Liver (tissue), 9 donors: ENCODE measurements around the gene PTN. TPM values are rescaled to one million over a fixed set of nuclear protein-coding genes. Genes with fewer than 3 reads are reported as not detected.

ENCODE experiments used
- DNase-seq: peaks from one replicate; pipeline ENCODE4 v3.0.0-alpha.2; 2017; ENCODE audit warnings: low spot score
- H3K27ac ChIP-seq, 2 donors: one replicate each; pipeline ENCODE4 v1.7.0; 2013; ENCODE audit warnings: inconsistent platforms in 2 of 2, low read length in 2 of 2, control low read depth in 1 of 2, low read depth in 1 of 2, mild to moderate bottlenecking in 1 of 2
- H3K27me3 ChIP-seq, 4 donors: one replicate each; pipeline versions ENCODE4 v1.6.1 to v1.7.0; 2013; ENCODE audit warnings: low read length in 3 of 4, inconsistent platforms in 1 of 4, mild to moderate bottlenecking in 1 of 4, moderate library complexity in 1 of 4; ENCODE audit not compliant: control insufficient read depth in 4 of 4, insufficient read depth in 4 of 4
- H3K36me3 ChIP-seq, 4 donors: one replicate each; pipeline versions ENCODE4 v1.6.1 to v1.7.0; 2013; ENCODE audit warnings: low read length in 3 of 4, mild to moderate bottlenecking in 3 of 4, low read depth in 1 of 4, moderate library complexity in 1 of 4; ENCODE audit not compliant: control insufficient read depth in 4 of 4, insufficient read depth in 3 of 4
- H3K4me1 ChIP-seq, 4 donors: one replicate each; pipeline versions ENCODE4 v1.6.1 to v1.7.0; 2013; ENCODE audit warnings: low read length in 3 of 4, mild to moderate bottlenecking in 3 of 4, moderate library complexity in 1 of 4; ENCODE audit not compliant: control insufficient read depth in 4 of 4, insufficient read depth in 4 of 4
- H3K4me3 ChIP-seq, 3 donors: one replicate each; pipeline versions ENCODE4 v1.6.1 to v1.7.0; 2013; ENCODE audit warnings: low read length in 3 of 3, control low read depth in 1 of 3, low read depth in 1 of 3, mild to moderate bottlenecking in 1 of 3
- H3K9ac ChIP-seq, 2 donors: one replicate each; pipeline ENCODE4 v1.7.0; 2013; ENCODE audit warnings: low read length in 2 of 2, mild to moderate bottlenecking in 2 of 2, moderate library complexity in 2 of 2, control low read depth in 1 of 2, low read depth in 1 of 2
- H3K9me3 ChIP-seq, 4 donors: one replicate each; pipeline versions ENCODE4 v1.6.1 to v1.7.0; 2013; ENCODE audit warnings: low read length in 3 of 4; ENCODE audit not compliant: control insufficient read depth in 4 of 4
- EGR1 ChIP-seq, 2 donors: IDR thresholded peaks; 2 replicates each; pipeline ENCODE4 v1.6.1; 2016 to 2018; ENCODE audit warnings: antibody characterized with exemption in 2 of 2, low read depth in 2 of 2
- FOXA1 ChIP-seq: IDR thresholded peaks from 2 replicates; pipeline ENCODE4 v1.6.1; 2016; ENCODE audit warnings: antibody characterized with exemption
- FOXA2 ChIP-seq: IDR thresholded peaks from 2 replicates; pipeline ENCODE4 v1.6.1; 2016; ENCODE audit warnings: antibody characterized with exemption
- GABPA ChIP-seq, 2 donors: IDR thresholded peaks in 1 of 2; conservative IDR thresholded peaks in 1 of 2; 2 replicates each; pipeline ENCODE4 v1.6.1; 2016; ENCODE audit warnings: antibody characterized with exemption in 2 of 2, mild to moderate bottlenecking in 1 of 2, moderate library complexity in 1 of 2
- HNF4A ChIP-seq, 2 donors: conservative IDR thresholded peaks; 2 replicates each; pipeline ENCODE4 v1.6.1; 2016; ENCODE audit warnings: antibody characterized with exemption in 2 of 2, mild to moderate bottlenecking in 2 of 2
- HNF4G ChIP-seq: IDR thresholded peaks from 2 replicates; pipeline ENCODE4 v1.6.1; 2016; ENCODE audit warnings: antibody characterized with exemption
- JUND ChIP-seq, 2 donors: IDR thresholded peaks; 2 replicates each; pipeline ENCODE4 v1.6.1; 2016; ENCODE audit warnings: antibody characterized with exemption in 2 of 2
- NR2F2 ChIP-seq: IDR thresholded peaks from 2 replicates; pipeline ENCODE4 v1.6.1; 2016; ENCODE audit warnings: antibody characterized with exemption
- RAD21 ChIP-seq, 2 donors: IDR thresholded peaks; 2 replicates each; pipeline ENCODE4 v1.6.1; 2016; ENCODE audit warnings: antibody characterized with exemption in 2 of 2, mild to moderate bottlenecking in 2 of 2
- RXRA ChIP-seq, 2 donors: IDR thresholded peaks; 2 replicates each; pipeline ENCODE4 v1.6.1; 2017 to 2018; ENCODE audit warnings: antibody characterized with exemption in 2 of 2, mild to moderate bottlenecking in 1 of 2
- SP1 ChIP-seq: IDR thresholded peaks from 2 replicates; pipeline ENCODE4 v1.6.1; 2018; ENCODE audit warnings: antibody characterized with exemption, mild to moderate bottlenecking
- TAF1 ChIP-seq: conservative IDR thresholded peaks from 2 replicates; pipeline ENCODE4 v1.6.1; 2016; ENCODE audit warnings: antibody characterized with exemption, mild to moderate bottlenecking
- YY1 ChIP-seq: IDR thresholded peaks from 2 replicates; pipeline ENCODE4 v1.6.1; 2016; ENCODE audit warnings: antibody characterized with exemption, mild to moderate bottlenecking
- WGBS: extraction: QIAGEN DNeasy Blood & Tissue Kit; methylation state at CpG from one replicate; pipeline ENCODE4 v1.1.7; 2013; 5-methylcytosine and 5-hydroxymethylcytosine counted together
- polyA plus RNA-seq, 2 donors: library from polyadenylated mRNA; stranded (reverse) in 1 of 2; unstranded in 1 of 2; fragments of 200-250 nt in 1 of 2; fragments of >200 nt in 1 of 2; fragmentation: Nextera tagmentation in 1 of 2; extraction: Ambion mirVana in 1 of 2; gene quantifications; one replicate each; pipeline versions ENCODE4 v1.2.1 to v1.2.3, GENCODE V29; 2013 to 2015
- total RNA-seq, 2 donors: library from RNA; depleted of rRNA; stranded (reverse); fragments of >200 nt; gene quantifications; one replicate each; pipeline ENCODE4 v1.2.3, GENCODE V29; 2014
- TF ChIP-seq, protein P1 (sequence below): IDR thresholded peaks from 2 replicates; pipeline ENCODE4 v1.6.1; 2016; ENCODE audit warnings: antibody characterized with exemption
- TF ChIP-seq, protein P2 (sequence below): IDR thresholded peaks from 2 replicates; pipeline ENCODE4 v1.6.1; 2016; ENCODE audit warnings: antibody characterized with exemption
- TF ChIP-seq, protein P3 (sequence below): fragments of 150-350 bp; IDR thresholded peaks from 2 replicates; pipeline ENCODE4 v1.5.1; 2017; ENCODE audit warnings: improper control_type of control experiment, low read depth, low read length; ENCODE audit not compliant: missing input control
- TF ChIP-seq, protein P4 (sequence below): IDR thresholded peaks from 2 replicates; pipeline ENCODE4 v1.6.1; 2016; ENCODE audit warnings: antibody characterized with exemption
- TF ChIP-seq, protein P5 (sequence below): IDR thresholded peaks from 2 replicates; pipeline ENCODE4 v1.6.1; 2016; ENCODE audit warnings: antibody characterized with exemption, mild to moderate bottlenecking
- donor health status: healthy.
- donor health status: healthy.
- donor health status: healthy.
- donor health status: healthy.
- donor health status: healthy.

PTN gene
- total and polyA plus RNA-seq, 4 donors: 0.50 to 4.8 (median 1.6) TPM

DNA sequence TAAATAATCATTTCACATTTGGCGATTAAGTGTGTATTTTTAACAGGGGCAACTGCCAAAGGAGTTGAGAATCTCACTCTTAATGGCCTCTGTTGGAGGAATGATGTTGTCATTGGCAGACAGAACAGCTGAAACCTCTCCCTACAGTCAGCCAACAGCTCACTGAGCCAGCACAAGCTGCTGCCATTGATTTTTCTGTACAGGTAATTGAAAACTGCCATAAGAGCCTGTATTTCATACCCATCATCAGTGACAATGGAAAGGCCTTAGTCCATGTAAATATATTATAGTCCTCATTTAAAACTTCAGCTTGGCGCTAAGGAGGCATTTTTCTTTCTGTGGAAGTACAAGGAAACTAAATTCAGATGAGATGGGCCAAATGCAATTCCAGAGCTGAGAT is 28.1 kb upstream of the PTN start:
- no peak overlapping the region for H3K27ac ChIP-seq
- no peaks in the 10 kb centered on the region for H3K36me3 ChIP-seq
- TF ChIP-seq HNF4G: no peak
- TF ChIP-seq TAF1: no peak
- TF ChIP-seq, protein P1, sequence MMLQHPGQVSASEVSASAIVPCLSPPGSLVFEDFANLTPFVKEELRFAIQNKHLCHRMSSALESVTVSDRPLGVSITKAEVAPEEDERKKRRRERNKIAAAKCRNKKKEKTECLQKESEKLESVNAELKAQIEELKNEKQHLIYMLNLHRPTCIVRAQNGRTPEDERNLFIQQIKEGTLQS: no peak
- TF ChIP-seq RXRA (IDR thresholded peaks at IDR 0.05): no peak
- TF ChIP-seq EGR1 (IDR thresholded peaks at IDR 0.05; ENCODE audit: low read depth in 2 of 2): no peak
- TF ChIP-seq SP1: no peak
- TF ChIP-seq FOXA2: no peak
- no peak for TF ChIP-seq JUND (IDR thresholded peaks at IDR 0.05)
- TF ChIP-seq, protein P2, sequence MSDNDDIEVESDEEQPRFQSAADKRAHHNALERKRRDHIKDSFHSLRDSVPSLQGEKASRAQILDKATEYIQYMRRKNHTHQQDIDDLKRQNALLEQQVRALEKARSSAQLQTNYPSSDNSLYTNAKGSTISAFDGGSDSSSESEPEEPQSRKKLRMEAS: no peak
- TF ChIP-seq HNF4A (conservative IDR thresholded peaks at IDR 0.05): no peak
- no peak for TF ChIP-seq GABPA (IDR thresholded peaks at IDR 0.05 in 1 of 2, conservative IDR thresholded peaks at IDR 0.05 in 1 of 2)
- TF ChIP-seq, protein P3, sequence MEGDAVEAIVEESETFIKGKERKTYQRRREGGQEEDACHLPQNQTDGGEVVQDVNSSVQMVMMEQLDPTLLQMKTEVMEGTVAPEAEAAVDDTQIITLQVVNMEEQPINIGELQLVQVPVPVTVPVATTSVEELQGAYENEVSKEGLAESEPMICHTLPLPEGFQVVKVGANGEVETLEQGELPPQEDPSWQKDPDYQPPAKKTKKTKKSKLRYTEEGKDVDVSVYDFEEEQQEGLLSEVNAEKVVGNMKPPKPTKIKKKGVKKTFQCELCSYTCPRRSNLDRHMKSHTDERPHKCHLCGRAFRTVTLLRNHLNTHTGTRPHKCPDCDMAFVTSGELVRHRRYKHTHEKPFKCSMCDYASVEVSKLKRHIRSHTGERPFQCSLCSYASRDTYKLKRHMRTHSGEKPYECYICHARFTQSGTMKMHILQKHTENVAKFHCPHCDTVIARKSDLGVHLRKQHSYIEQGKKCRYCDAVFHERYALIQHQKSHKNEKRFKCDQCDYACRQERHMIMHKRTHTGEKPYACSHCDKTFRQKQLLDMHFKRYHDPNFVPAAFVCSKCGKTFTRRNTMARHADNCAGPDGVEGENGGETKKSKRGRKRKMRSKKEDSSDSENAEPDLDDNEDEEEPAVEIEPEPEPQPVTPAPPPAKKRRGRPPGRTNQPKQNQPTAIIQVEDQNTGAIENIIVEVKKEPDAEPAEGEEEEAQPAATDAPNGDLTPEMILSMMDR: no peak
- no peak for DNase-seq
- no peak overlapping the region for H3K9ac ChIP-seq
- H3K9me3 ChIP-seq: no peaks in the 10 kb centered on the region
- no peaks in the 10 kb centered on the region for H3K27me3 ChIP-seq
- H3K4me1 ChIP-seq: no peaks in the 10 kb centered on the region
- H3K4me3 ChIP-seq: no peak overlapping the region
- 81% methylated on average over 2 of the region's 2 CpGs for WGBS

DNA sequence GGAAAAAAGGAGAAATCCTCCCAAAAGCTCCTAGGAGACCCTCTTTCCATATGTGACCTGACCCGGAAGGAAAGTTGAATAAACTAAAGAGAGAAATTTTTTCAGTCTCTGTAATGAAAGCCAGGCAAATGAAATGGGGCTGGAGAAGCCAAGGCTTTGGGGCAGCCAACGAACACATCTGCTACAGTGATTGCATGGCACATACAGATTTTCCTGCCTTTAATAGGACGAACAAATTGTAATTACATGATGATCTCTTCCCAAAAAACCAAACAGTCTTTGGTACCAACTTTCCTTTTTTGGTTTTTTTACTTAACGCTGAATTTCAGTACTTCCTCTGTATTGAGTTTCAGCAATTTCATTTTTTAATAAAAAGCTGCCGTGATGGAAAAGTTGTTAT is 23.5 kb upstream of the PTN start:
- Histone ChIP-seq H3K4me3 (no peak overlapping the region), H3K27me3 (no peaks in the 10 kb centered on the region), H3K36me3 (no peaks in the 10 kb centered on the region), H3K4me1 (no peaks in the 10 kb centered on the region), H3K9ac (no peak overlapping the region), H3K27ac (no peak overlapping the region), H3K9me3 (no peaks in the 10 kb centered on the region)
- TF ChIP-seq HNF4G (no peak), YY1 (no peak), GABPA (IDR thresholded peaks at IDR 0.05 in 1 of 2, conservative IDR thresholded peaks at IDR 0.05 in 1 of 2) (no peak), HNF4A (conservative IDR thresholded peaks at IDR 0.05) (no peak), TAF1 (no peak), RAD21 (IDR thresholded peaks at IDR 0.05) (no peak), SP1 (no peak), FOXA1 (no peak), NR2F2 (no peak), FOXA2 (no peak), JUND (IDR thresholded peaks at IDR 0.05) (no peak), RXRA (IDR thresholded peaks at IDR 0.05) (no peak), EGR1 (IDR thresholded peaks at IDR 0.05; ENCODE audit: low read depth in 2 of 2) (no peak)
- TF ChIP-seq, protein P4, sequence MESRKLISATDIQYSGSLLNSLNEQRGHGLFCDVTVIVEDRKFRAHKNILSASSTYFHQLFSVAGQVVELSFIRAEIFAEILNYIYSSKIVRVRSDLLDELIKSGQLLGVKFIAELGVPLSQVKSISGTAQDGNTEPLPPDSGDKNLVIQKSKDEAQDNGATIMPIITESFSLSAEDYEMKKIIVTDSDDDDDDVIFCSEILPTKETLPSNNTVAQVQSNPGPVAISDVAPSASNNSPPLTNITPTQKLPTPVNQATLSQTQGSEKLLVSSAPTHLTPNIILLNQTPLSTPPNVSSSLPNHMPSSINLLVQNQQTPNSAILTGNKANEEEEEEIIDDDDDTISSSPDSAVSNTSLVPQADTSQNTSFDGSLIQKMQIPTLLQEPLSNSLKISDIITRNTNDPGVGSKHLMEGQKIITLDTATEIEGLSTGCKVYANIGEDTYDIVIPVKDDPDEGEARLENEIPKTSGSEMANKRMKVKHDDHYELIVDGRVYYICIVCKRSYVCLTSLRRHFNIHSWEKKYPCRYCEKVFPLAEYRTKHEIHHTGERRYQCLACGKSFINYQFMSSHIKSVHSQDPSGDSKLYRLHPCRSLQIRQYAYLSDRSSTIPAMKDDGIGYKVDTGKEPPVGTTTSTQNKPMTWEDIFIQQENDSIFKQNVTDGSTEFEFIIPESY: no peak
- TF ChIP-seq, protein P5, sequence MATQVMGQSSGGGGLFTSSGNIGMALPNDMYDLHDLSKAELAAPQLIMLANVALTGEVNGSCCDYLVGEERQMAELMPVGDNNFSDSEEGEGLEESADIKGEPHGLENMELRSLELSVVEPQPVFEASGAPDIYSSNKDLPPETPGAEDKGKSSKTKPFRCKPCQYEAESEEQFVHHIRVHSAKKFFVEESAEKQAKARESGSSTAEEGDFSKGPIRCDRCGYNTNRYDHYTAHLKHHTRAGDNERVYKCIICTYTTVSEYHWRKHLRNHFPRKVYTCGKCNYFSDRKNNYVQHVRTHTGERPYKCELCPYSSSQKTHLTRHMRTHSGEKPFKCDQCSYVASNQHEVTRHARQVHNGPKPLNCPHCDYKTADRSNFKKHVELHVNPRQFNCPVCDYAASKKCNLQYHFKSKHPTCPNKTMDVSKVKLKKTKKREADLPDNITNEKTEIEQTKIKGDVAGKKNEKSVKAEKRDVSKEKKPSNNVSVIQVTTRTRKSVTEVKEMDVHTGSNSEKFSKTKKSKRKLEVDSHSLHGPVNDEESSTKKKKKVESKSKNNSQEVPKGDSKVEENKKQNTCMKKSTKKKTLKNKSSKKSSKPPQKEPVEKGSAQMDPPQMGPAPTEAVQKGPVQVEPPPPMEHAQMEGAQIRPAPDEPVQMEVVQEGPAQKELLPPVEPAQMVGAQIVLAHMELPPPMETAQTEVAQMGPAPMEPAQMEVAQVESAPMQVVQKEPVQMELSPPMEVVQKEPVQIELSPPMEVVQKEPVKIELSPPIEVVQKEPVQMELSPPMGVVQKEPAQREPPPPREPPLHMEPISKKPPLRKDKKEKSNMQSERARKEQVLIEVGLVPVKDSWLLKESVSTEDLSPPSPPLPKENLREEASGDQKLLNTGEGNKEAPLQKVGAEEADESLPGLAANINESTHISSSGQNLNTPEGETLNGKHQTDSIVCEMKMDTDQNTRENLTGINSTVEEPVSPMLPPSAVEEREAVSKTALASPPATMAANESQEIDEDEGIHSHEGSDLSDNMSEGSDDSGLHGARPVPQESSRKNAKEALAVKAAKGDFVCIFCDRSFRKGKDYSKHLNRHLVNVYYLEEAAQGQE: no peak
- TF ChIP-seq, protein P1: no peak
- TF ChIP-seq, protein P2: no peak
- TF ChIP-seq, protein P3: no peak
- WGBS: 77% methylated on average over 5 of the region's 5 CpGs
- no peak for DNase-seq
